Stimulated activated CD8-positive, alpha-beta memory T cell treated with anti-CD3 and anti-CD28 coated beads, Interleukin-4, amount 100 ng/mL, for 48 hours (primary cell): ENCODE results near the gene UBE2R2.
"Not testable (repeated sequence)": the region's sequence is repeated elsewhere in the genome, so short reads cannot be mapped to it uniquely, and the experiment has no call there.

Experiments
- DNase-seq: peaks from one replicate; pipeline ENCODE4 v3.0.0-alpha.2; 2020

Gene UBE2R2

DNA sequence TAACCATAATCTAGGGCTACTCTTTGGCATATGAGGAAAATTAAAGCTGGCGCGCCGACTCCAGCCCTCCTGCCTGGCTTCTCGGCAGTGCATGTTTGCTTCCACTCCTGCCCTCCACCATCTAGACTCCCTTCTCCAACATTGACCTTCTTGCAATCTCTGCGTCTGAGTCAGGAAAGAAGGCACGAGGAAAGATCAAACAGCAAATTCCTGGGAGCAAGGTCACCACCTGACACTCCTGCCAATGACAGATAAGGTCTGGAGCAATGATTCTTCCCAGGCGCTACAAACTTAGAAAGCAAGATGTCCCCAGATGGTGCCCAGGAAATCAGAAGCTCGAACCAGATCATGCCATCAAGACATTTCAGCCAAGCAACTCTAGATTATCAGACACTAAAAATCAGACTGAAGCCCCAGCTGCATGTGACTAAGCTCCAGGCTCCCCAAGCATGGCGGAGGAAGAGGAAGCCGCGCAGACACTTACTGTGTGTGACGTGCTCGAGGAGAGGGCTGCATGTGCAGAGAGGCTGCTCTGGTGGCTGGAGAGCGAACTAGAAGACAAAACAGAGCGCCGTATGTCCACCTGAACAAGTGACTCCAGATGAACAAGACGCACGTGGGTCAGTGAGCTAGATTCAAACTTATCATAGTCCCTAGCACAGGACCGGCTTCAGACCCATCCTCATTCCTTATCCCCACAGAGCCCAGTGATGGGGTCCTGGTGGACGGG is 115.3 kb downstream of the UBE2R2 start:
- no peak for DNase-seq

- no peak for DNase-seq
Measured at GRCh38 chr9:33934188-33934878, 117.4 kb downstream of the UBE2R2 start.

DNA sequence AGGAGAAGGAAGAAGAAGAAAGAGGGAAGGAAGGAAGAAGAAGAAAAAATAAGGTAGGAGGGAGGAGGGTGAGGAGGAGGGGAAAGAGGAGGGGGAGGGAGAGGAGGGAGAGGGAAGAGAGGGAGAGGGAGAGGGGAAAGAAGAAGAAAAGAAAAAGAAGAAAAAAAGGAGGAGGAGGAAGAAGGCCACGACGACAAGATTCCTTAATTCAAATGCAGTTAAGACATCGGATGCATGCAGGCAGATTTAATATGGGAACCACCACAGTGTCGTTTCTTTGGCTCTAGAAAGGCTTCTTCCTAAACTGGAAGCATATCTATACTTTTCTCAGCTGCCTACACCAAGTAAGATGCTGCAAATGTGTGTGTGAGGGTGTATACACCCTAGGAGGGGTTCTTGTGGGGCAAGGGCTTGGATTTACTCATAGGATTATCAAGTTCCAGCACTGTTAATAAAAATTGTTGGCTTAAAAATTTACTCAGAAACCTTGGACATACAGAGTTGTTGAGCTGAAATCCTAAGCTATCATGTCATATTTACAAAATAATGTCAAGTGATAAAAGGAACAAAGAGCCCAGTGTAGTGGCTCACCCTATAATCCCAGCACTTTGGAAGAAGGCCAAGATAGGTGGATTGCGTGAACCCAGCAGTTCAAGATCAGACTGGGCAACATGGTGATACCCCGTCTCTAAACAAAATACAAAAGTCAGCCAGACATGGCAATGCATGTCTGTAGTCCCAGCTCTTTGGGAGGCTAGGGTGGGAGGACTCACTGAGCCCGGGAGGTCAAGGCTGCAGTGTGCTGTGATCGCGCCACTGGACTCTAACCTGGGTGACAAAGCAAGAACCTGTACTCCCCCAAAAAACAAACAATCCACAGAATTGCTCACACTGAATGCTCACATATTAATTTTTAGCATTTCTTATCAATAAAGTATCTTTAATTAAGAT is 123.2 kb downstream of the UBE2R2 start:
- no peak for DNase-seq

GRCh38 chr9:33942471-33943083 is 125.6 kb downstream of the UBE2R2 start:
- no peak for DNase-seq

DNA sequence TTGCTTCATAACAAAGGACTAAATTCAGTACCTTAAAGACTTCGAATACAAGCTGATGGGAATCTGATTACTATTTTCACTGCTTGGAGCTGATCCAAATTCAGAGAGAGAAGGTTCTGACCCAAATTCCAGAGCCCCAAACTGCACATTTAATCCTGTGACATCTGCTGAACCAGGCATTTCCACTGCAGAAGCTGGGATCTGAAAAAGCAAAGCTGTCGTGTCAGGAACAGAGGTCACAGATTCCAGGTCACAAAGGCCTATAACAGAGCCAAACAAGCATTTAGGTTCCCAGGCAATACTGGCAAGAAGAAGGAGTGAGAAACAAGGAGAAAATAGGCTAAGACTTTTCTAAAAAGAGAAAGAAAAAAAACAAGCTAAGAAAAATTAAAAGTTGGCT is 126.4 kb downstream of the UBE2R2 start:
- no peak for DNase-seq

DNA sequence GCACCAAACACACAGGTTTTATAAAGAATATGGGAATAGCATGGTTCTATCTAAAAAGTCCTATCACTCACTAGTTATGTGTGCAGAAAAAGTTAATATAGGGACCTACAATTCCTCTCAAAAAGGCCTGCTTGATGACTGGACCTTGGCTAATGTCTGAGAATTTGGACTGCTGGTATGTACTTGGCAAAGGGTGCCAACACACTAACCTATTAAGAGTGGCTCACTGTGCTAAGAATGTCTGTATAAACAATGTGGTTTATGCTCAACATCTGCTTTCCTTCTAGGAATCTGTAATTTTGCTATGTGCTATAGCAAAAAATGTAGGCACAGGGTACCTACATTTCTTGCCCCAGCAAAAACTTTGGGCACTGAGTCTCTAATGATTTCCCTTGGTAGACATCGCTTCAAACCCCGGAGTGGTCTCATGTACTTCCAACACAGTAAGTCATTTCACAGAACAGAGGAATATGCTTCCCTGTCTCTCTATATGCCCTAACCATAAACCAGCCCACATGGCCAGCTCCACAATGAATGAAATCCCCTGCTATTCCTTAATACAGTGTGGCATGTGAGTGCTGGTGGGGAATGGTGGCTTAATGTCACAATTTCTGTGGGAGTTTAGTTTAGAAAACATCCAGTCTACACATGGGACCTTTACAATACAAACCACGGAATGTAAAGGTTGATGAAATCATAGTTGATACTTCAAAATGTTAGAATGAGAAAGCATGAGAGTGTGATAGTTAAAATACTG is 130.0 kb downstream of the UBE2R2 start:
- no peak for DNase-seq

DNA sequence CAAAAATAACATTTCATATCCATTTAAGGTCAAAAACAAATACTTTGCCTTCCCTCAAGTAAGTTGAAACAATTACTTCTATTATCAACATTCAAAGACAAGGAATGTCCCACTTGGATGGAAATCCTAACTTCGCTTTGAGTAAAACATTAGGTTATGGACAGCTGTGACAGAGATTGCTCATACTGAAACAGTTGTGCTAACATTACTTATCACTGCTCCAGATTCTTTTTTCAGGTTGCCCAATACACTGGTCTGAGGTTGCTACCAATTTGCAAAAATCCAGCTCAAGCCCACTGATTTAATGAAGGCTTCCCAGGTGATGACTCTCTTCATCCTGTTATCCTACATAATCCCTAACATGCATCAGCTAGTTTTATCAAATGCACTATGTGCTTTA is 133.4 kb downstream of the UBE2R2 start:
- no peak for DNase-seq

- DNase-seq = no peak
Measured at GRCh38 chr9:33952066-33952465, 135.1 kb downstream of the UBE2R2 start.

DNA sequence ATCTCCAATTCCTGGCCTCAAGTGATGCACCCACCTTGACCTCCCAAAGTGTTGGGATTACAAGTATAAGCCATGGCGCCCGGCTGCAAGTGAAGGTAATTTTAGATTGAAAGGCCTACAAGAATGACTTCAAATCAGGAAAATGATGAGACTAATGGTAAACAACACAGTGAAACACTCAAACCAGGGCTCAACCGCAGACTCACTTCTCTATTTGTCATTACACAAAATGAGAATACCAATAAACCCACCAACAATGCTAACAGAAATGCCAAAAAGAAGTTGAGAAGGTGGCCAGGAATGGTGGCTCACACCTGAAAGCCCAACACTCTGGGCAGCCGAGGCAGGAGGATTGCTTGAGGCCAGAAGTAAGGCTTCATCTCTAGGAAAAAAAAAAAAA is 139.6 kb downstream of the UBE2R2 start:
- DNase-seq = no peak

- DNase-seq = no peak
Measured at GRCh38 chr9:33959725-33960124, 142.8 kb downstream of the UBE2R2 start.

GRCh38 chr9:33962468-33962867 is 145.5 kb downstream of the UBE2R2 start:
- DNase-seq = not testable (repeated sequence)

DNA sequence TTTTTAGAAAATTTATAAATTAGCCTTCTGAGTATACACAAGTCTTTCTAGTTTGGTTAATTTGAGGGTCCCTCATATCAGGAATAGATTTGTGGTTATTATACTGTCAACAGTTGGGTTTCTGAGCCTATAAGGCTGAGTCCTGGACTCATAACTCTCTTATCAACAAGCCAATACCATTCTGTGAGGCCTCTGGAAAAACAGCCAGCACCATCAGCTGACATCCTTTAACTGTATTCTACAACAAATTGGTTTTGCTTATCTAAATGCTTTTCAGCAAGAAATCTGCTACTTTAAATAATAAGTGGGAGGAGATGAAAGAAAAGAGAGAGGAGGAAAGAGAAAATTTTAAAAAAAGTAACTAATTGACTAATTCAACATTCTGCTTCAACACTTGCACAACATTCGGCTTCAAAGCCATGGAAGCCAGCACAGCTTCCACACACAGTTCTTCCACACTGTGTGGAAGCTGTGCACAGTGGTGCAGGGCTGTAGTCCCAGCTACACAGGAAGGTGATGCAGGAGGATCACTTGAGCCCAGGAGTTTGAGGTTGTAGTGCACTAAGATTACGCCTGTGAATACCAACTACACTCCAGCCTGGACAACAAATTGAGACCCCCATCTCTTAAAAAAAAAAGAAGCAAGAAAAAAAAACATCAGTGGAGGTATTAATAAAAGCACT is 147.3 kb downstream of the UBE2R2 start:
- no peak for DNase-seq
